LoVo (cell line): ENCODE results near the gene NIT2.
"Not testable (repeated sequence)": the region's sequence is repeated elsewhere in the genome, so short reads cannot be mapped to it uniquely, and the experiment has no call there.

Source experiments
- DNase-seq: peaks from one replicate; pipeline ENCODE4 v3.0.0-alpha.2; 2016; ENCODE audit warnings: low spot score

The NIT2 gene

GRCh38 chr3:100334488-100335351, at the start of gene NIT2:
TSS of gene NIT2 (plus strand) at chr3:100334757. CDS start at chr3:100334792, 35 bp downstream.
- peak; percentile 85 for DNase-seq

GRCh38 chr3:100288288-100288894, 46.2 kb upstream of the NIT2 start:
- DNase-seq, result no peak

DNA sequence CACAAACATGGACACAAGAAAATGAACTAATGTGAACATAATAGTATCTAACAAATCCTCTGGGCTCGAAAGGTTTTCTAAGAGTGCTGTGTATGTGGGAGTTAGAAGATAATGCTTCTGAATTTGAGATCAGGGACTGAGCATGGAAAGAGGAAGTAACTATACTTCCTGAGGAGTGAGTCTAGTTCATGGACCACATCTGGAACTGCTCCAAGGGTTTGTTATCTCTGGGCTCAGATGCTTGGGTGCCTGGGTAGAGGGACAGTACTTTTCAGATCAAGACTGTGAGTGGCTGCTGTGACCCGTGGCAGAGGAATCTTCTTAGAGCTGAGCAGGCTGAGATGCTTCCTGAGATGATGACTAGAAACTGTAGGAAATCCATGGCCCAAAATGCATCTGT, 45.2 kb upstream of the NIT2 start:
- DNase-seq, result no peak

DNA sequence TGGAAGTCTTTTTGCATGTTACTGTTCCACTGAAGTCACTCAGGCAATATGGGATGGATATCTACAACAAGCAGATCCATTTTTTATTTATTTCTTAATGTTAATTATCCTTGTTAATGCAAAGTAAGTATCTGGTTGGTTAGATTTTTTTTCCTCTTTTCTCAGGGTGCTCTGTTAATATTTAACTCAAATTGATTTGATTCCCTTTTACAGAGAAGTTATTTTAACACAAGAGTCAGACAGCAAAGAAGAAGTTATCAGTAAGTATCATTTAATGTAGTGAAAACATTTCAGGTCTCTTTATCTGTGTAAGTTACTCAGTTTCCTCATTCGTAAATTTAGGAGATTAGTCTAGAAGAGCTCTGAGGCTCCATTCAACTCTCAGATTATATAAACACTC, 39.5 kb upstream of the NIT2 start:
- no peak for DNase-seq

DNA sequence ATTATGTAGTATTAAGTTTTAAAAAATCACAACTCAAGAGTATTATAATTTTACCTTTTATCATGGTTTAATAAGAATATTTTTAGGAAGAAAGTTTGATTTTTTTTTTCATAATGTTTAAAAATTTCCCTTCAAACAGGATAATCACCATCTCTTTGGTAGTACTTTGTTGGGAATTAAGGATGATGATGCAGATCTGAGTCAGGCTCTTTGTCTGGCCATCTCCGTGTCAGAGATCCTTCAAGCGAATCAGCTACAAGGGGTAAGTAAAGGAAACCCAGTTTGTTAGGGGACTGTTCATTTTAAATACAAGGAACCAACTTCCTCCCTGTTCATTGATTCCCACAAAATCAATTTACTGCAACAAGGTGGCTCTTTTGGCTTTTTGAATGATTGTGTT, 36.8 kb upstream of the NIT2 start:
- no peak for DNase-seq

GRCh38 chr3:100299016-100299415, 35.5 kb upstream of the NIT2 start:
- DNase-seq, result no peak

GRCh38 chr3:100306695-100307094, 27.9 kb upstream of the NIT2 start:
- DNase-seq, result no peak

GRCh38 chr3:100310355-100310965, 24.1 kb upstream of the NIT2 start:
- DNase-seq, result no peak

DNA sequence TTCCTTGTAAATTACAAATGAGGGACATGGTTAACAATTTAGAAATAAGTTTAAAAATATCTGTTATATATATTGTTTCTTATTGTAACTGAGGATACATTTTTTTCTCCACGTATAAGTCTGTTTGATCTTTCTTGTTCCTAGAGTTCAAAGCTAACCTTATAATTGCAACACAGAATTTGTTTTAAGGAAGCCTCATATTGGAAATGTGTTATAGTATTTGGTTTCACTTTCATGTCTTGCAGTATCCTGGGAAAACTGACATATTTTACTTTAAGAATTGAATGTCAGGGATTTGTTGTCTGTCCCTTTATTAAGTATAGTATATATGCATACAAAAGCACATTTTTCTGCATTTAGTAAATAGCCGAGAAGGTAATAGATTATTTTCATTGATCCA, 23.5 kb upstream of the NIT2 start:
- DNase-seq, result no peak

GRCh38 chr3:100316641-100317069, 17.9 kb upstream of the NIT2 start:
- peak; percentile 39 for DNase-seq

- no peak for DNase-seq
Observed at GRCh38 chr3:100317912-100318311, 16.6 kb upstream of the NIT2 start.

GRCh38 chr3:100319951-100320350, 14.6 kb upstream of the NIT2 start:
- no peak for DNase-seq

DNA sequence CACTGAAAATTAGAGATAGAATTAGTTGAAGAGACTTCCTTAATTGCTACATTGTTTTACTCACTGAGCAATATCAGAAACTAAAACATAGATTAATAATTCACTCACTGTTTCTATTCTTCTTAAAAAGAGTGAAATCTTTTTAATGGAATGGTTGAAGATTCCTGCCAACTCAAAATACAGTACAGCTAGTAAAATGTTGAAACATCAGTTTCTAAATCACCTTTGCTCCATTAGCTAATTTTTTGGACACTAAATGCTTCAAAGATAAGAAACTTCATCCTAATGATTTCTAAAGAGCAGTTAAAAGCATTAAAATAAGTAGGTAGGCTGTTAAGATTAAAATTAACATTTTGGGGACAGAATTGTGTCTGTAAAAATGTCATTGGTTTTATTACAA, 10.5 kb upstream of the NIT2 start:
- no peak for DNase-seq

DNA sequence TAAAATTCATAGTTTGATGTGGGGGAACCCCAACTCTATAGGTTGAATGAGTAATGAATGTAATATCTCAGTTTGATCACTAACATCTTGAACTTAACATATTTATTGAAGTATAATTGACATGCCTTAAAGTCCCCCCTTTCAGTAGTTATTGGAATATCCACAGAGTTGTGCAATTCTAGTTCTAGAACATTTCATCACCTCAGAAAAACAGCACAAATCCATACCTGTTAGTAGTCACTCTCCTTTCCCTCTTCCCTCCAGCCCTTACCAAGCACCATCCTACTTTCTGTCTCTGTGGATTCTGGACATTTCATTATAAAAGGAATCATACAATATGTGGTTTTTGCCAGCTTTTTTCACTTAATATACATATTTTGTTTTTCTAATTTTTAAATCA, 8.7 kb upstream of the NIT2 start:
- no peak for DNase-seq

- not testable (repeated sequence) for DNase-seq
Observed at GRCh38 chr3:100327377-100327776, 7.2 kb upstream of the NIT2 start.

GRCh38 chr3:100329800-100330489, 4.6 kb upstream of the NIT2 start:
- DNase-seq, result no peak

- DNase-seq, result no peak
Observed at GRCh38 chr3:100330651-100331050, 3.9 kb upstream of the NIT2 start.

GRCh38 chr3:100331660-100332059, 2.9 kb upstream of the NIT2 start:
- no peak for DNase-seq

- no peak for DNase-seq
Observed at GRCh38 chr3:100333051-100333450, 1.5 kb upstream of the NIT2 start.

DNA sequence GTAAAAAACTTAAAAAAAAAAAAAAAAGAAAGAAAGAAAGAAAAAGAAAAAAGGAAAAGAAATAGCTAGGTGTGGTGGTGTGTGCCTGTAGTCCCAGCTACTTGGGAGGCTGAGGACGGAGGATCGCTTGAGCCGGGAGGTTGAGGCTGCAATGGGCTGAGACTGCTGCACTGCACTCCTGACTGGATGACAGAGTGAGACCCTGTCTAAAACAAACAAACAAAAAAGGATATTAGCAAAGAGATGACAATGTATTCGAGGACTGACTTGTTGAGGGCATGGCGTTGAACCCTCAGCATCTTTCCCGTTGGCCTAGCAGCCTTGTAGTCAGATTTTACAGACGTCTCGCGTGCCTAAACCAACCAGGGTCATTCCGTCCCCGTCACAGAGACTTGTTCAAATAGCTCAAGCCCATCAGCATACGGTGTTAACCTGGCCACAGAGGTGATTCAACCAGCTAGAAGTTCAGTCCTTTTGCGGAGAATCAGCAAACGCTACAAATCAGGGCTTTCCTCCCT, 528 bp upstream of the NIT2 start:
- DNase-seq, result no peak

DNA sequence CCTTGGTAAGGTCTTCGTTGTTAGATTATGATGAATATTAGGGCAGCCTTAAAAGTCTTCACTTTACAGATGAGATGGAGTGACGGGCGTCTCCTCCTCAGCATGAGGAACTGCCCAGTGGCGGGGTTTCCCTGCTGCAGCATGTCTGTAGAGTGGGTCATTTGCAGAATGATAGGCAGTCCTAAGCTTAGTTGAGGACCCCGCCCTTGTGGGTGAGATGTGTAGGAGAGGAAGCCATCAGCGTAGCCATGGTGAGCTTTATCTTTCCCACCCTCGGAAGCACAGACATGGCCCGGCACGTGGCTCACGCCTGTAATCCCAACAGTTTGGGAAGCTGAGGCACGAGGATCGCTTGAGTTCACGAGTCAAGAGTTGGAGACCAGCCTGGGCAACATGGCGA, 877 bp downstream of the NIT2 start:
- peak; percentile 4 for DNase-seq

- not testable (repeated sequence) for DNase-seq
Observed at GRCh38 chr3:100336229-100336628, 1.7 kb downstream of the NIT2 start.
